Glutamatergic neuron (in vitro differentiated cells): Measurements from ENCODE around the gene SYT14. TPM values are rescaled to one million over a fixed set of nuclear protein-coding genes. Genes with fewer than 3 reads are reported as not detected.

ENCODE experiments used
- DNase-seq: peaks from one replicate; pipeline ENCODE4 v3.0.0; 2022
- H3K27ac Mint-ChIP-seq: one replicate; pipeline ENCODE4 v1.8.0; 2020; ENCODE audit warnings: mild to moderate bottlenecking, mixed read lengths, inconsistent platforms; ENCODE audit not compliant: unreplicated experiment
- H3K27me3 Mint-ChIP-seq: one replicate; pipeline ENCODE4 v1.8.0; 2020; ENCODE audit warnings: mild to moderate bottlenecking, moderate library complexity, mixed read lengths, inconsistent platforms; ENCODE audit not compliant: unreplicated experiment
- H3K36me3 Mint-ChIP-seq: one replicate; pipeline ENCODE4 v1.8.0; 2020; ENCODE audit warnings: mild to moderate bottlenecking, mixed read lengths, inconsistent platforms; ENCODE audit not compliant: unreplicated experiment
- H3K4me1 Mint-ChIP-seq: one replicate; pipeline ENCODE4 v1.8.0; 2020; ENCODE audit warnings: mild to moderate bottlenecking, low read depth, mixed read lengths, inconsistent platforms; ENCODE audit not compliant: unreplicated experiment
- H3K4me3 Mint-ChIP-seq: one replicate; pipeline ENCODE4 v1.8.0; 2020; ENCODE audit warnings: mild to moderate bottlenecking, mixed read lengths, inconsistent platforms; ENCODE audit not compliant: unreplicated experiment
- H3K9me3 Mint-ChIP-seq: one replicate; pipeline ENCODE4 v1.8.0; 2020; ENCODE audit warnings: mild to moderate bottlenecking, moderate library complexity, mixed read lengths, inconsistent platforms; ENCODE audit not compliant: unreplicated experiment
- total RNA-seq: library from RNA; stranded (reverse); fragmentation: NEBNext Ultra II Directional; extraction: Animal tissue kit (Norgen Biotek cat#: 25700); gene quantifications from one replicate; pipeline ENCODE4 v1.2.1, GENCODE V29; 2021; ENCODE audit not compliant: unreplicated experiment
- TF ChIP-seq, protein P1 (sequence below): fragments of 200-600 bp; sonication (generic); IDR thresholded peaks from one replicate; pipeline ENCODE4 v1.5.0; 2021; ENCODE audit not compliant: partially characterized antibody, unreplicated experiment

The SYT14 gene
- total RNA-seq, 1 donor from 2014 or later, result 18.1 TPM

DNA sequence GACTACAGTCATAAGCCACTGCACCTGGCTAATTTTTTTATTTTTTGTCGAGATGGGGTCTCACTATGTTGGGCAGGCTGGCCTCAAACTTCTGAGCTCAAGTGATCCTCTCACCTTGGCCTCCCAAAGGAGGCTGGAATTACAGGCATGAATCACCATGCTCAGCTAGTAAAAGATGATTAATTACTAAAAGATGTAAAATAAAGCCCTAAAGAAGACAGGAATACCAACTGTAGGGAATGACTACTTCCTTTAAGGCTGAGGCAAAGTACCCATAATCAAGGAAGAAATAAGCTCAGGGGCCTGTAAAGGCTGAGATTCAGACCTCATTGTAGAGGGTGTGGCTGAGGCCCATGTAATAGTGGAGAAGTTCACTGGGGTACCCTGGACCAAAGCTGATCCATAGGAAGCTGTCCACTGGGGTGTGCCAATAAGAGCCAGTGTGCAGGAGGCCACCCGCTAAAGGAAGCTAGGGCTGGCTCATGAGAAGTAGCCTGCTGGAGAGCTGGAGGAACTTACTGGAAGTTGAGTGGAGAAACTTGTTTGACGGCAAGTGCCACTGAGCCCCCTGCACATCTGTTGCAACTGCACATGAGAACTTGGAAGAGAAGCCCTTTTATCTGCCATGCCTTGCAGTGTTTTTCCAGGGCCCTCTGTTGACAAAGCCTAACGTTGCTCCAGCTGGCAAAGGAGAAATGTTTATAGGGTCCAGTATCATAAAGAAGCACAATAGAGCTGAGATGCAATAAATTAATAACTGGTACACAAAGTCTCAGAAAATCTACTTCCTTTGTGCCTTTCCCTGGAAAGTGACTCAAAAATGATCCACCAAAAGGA is 276.8 kb downstream of the SYT14 start:
- no peak for DNase-seq
- no peaks in the 10 kb centered on the region for H3K27me3 Mint-ChIP-seq
- H3K4me1 Mint-ChIP-seq, result no peaks in the 10 kb centered on the region
- H3K9me3 Mint-ChIP-seq, result peaks cover 2% of the 10 kb centered on the region
- TF ChIP-seq, protein P1, sequence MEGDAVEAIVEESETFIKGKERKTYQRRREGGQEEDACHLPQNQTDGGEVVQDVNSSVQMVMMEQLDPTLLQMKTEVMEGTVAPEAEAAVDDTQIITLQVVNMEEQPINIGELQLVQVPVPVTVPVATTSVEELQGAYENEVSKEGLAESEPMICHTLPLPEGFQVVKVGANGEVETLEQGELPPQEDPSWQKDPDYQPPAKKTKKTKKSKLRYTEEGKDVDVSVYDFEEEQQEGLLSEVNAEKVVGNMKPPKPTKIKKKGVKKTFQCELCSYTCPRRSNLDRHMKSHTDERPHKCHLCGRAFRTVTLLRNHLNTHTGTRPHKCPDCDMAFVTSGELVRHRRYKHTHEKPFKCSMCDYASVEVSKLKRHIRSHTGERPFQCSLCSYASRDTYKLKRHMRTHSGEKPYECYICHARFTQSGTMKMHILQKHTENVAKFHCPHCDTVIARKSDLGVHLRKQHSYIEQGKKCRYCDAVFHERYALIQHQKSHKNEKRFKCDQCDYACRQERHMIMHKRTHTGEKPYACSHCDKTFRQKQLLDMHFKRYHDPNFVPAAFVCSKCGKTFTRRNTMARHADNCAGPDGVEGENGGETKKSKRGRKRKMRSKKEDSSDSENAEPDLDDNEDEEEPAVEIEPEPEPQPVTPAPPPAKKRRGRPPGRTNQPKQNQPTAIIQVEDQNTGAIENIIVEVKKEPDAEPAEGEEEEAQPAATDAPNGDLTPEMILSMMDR, result no peak
- peaks cover 5% of the 10 kb centered on the region for H3K36me3 Mint-ChIP-seq
- no peak overlapping the region for H3K4me3 Mint-ChIP-seq
- H3K27ac Mint-ChIP-seq, result no peak overlapping the region

DNA sequence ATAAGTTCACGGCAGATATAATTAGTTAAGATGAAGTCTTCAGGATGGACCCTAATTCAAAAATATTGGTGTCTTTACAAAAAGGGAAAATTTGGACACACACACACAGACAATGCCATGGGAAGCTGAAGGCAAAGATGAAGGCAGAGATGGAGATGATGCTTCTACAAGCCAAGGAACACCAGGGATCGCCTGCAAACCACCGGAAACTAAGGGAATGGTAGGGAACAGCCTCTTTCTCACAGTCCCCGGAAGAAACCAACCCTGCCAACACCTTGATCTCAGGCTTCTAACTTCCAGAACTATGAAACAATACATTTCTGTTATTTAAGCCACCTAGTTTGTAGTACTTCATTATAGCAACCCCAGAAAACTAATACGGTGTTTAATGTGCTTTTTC is 279.5 kb downstream of the SYT14 start:
- no peak overlapping the region for H3K4me3 Mint-ChIP-seq
- H3K27ac Mint-ChIP-seq, result no peak overlapping the region
- H3K4me1 Mint-ChIP-seq, result no peaks in the 10 kb centered on the region
- H3K36me3 Mint-ChIP-seq, result peaks cover 5% of the 10 kb centered on the region
- TF ChIP-seq, protein P1, result no peak
- no peak for DNase-seq
- no peaks in the 10 kb centered on the region for H3K27me3 Mint-ChIP-seq
- peaks cover 2% of the 10 kb centered on the region for H3K9me3 Mint-ChIP-seq

DNA sequence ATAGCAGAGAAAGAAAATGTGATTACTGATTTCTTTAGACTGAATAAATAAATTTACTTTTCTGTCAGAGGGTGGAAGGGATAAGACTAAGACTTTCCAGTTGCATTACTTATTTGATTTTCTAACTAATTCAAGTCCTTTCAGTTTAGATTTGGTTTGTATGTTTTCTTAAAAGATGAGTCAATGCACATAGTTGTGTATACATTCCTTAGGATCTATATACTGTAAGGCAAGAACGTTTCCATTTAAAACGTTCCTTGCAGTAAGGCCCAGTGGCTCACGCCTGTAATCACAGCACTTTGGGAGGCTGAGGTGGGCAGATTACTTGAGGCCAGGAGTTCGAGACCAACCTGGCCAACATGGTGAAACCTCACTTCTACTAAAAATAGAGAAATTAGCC is 280.0 kb downstream of the SYT14 start:
- peaks cover 5% of the 10 kb centered on the region for H3K36me3 Mint-ChIP-seq
- TF ChIP-seq, protein P1, result no peak
- no peaks in the 10 kb centered on the region for H3K27me3 Mint-ChIP-seq
- H3K27ac Mint-ChIP-seq, result no peak overlapping the region
- H3K4me3 Mint-ChIP-seq, result no peak overlapping the region
- no peak for DNase-seq
- H3K9me3 Mint-ChIP-seq, result peaks cover 2% of the 10 kb centered on the region
- H3K4me1 Mint-ChIP-seq, result no peaks in the 10 kb centered on the region

Other genes with a start within 250 kb of the SYT14 start
- gene HSD11B1, start 233.4 kb upstream of the SYT14 start, total RNA-seq, result not detected
- gene TRAF3IP3, start 182.2 kb upstream of the SYT14 start, total RNA-seq, result not detected
- 2.3 TPM for gene C1orf74, start 153.7 kb upstream of the SYT14 start, total RNA-seq
- 0.47 TPM for gene IRF6, start 132.1 kb upstream of the SYT14 start, total RNA-seq
- 4.6 TPM for gene UTP25, start 110.2 kb upstream of the SYT14 start, total RNA-seq